NOMO-1 (cell line): ENCODE measurements around the gene AMER3.
A peak's percentile ranks its signal among the peaks of the same experiment; 100 is the strongest.
"Not testable (repeated sequence)": the region's sequence is repeated elsewhere in the genome, so short reads cannot be mapped to it uniquely, and the experiment has no call there.

Source experiments
- DNase-seq, 2 experiments: peaks; one replicate each; lab custom pipeline; 2025; ENCODE audit not compliant: unreplicated experiment in 2 of 2; lab: John Stamatoyannopoulos, UW

Gene AMER3

GRCh38 chr2:130755256-130756052 is at the start of gene AMER3:
Gene AMER3, plus strand, starts transcription at chr2:130755540. Its CDS starts 6,533 bp downstream, at chr2:130762073.
- DNase-seq: no peak

- DNase-seq: not testable (repeated sequence)
Measured at GRCh38 chr2:130714795-130715194, 40.5 kb upstream of the AMER3 start.

GRCh38 chr2:130720036-130720435 is 35.3 kb upstream of the AMER3 start:
- DNase-seq: no peak

GRCh38 chr2:130720528-130720927 is 34.8 kb upstream of the AMER3 start:
- no peak for DNase-seq

GRCh38 chr2:130724455-130724854 is 30.9 kb upstream of the AMER3 start:
- DNase-seq: no peak

- no peak for DNase-seq
Measured at GRCh38 chr2:130726614-130727180, 28.6 kb upstream of the AMER3 start.

- DNase-seq: peak; percentile 26 to 39
Measured at GRCh38 chr2:130727286-130727924, 27.9 kb upstream of the AMER3 start.

GRCh38 chr2:130728007-130728454 is 27.3 kb upstream of the AMER3 start:
- DNase-seq: no peak

GRCh38 chr2:130728549-130729316 is 26.6 kb upstream of the AMER3 start, which contains the start of gene GPR148:
Gene GPR148, plus strand, starts transcription at chr2:130729070. Its CDS starts 82 bp downstream, at chr2:130729152.
- DNase-seq: no peak

- no peak for DNase-seq
Measured at GRCh38 chr2:130729322-130730299, 25.7 kb upstream of the AMER3 start.

- DNase-seq: not testable (repeated sequence)
Measured at GRCh38 chr2:130732257-130732656, 23.1 kb upstream of the AMER3 start.

- no peak for DNase-seq
Measured at GRCh38 chr2:130735200-130735599, 20.1 kb upstream of the AMER3 start.

- DNase-seq: no peak
Measured at GRCh38 chr2:130736487-130736886, 18.9 kb upstream of the AMER3 start.

- DNase-seq: no peak
Measured at GRCh38 chr2:130737592-130737991, 17.7 kb upstream of the AMER3 start.

GRCh38 chr2:130740671-130741070 is 14.7 kb upstream of the AMER3 start:
- no peak for DNase-seq

GRCh38 chr2:130743278-130743677 is 12.1 kb upstream of the AMER3 start:
- no peak for DNase-seq

- no peak for DNase-seq
Measured at GRCh38 chr2:130744287-130745117, 10.8 kb upstream of the AMER3 start.

GRCh38 chr2:130749078-130749477 is 6.3 kb upstream of the AMER3 start:
- no peak for DNase-seq

GRCh38 chr2:130749641-130750040 is 5.7 kb upstream of the AMER3 start:
- no peak for DNase-seq
